ENCODE data around the gene LRP1B. TPM values are rescaled to one million over a fixed set of nuclear protein-coding genes. Genes with fewer than 3 reads are reported as not detected.

Gene LRP1B
- total RNA-seq, 1 experiment from 2014 or later = 0.03 TPM

- in situ Hi-C loops (cut with HindIII; ENCODE audit: low pct_unique_long_range_greater_than_20kb, low sequenced_read_pairs) = no loop called here
- no peak for DNase-seq (ENCODE audit: low read depth, low spot score)
Measured at GRCh38 chr2:142061733-142062132, 69.1 kb downstream of the LRP1B start.

GRCh38 chr2:142058149-142058548 is 72.7 kb downstream of the LRP1B start:
- DNase-seq (ENCODE audit: low read depth, low spot score) = no peak
- in situ Hi-C loops (cut with HindIII; ENCODE audit: low pct_unique_long_range_greater_than_20kb, low sequenced_read_pairs) = no loop called here

GRCh38 chr2:142056784-142057183 is 74.0 kb downstream of the LRP1B start:
- DNase-seq (ENCODE audit: low read depth, low spot score) = no peak
- in situ Hi-C loops (cut with HindIII; ENCODE audit: low pct_unique_long_range_greater_than_20kb, low sequenced_read_pairs) = no loop called here

GRCh38 chr2:142052220-142052863 is 78.5 kb downstream of the LRP1B start:
- DNase-seq (ENCODE audit: low read depth, low spot score) = no peak
- in situ Hi-C loops (cut with HindIII; ENCODE audit: low pct_unique_long_range_greater_than_20kb, low sequenced_read_pairs) = no loop called here

- DNase-seq (ENCODE audit: low read depth, low spot score) = no peak
- in situ Hi-C loops (cut with HindIII; ENCODE audit: low pct_unique_long_range_greater_than_20kb, low sequenced_read_pairs) = no loop called here
Measured at GRCh38 chr2:142048581-142048980, 82.2 kb downstream of the LRP1B start.

- no peak for DNase-seq (ENCODE audit: low read depth, low spot score)
- in situ Hi-C loops (cut with HindIII; ENCODE audit: low pct_unique_long_range_greater_than_20kb, low sequenced_read_pairs) = no loop called here
Measured at GRCh38 chr2:142045641-142046040, 85.2 kb downstream of the LRP1B start.

GRCh38 chr2:142044197-142044596 is 86.6 kb downstream of the LRP1B start:
- no peak for DNase-seq (ENCODE audit: low read depth, low spot score)
- in situ Hi-C loops (cut with HindIII; ENCODE audit: low pct_unique_long_range_greater_than_20kb, low sequenced_read_pairs) = no loop called here

GRCh38 chr2:142042536-142043199 is 88.1 kb downstream of the LRP1B start:
- no peak for DNase-seq (ENCODE audit: low read depth, low spot score)
- in situ Hi-C loops (cut with HindIII; ENCODE audit: low pct_unique_long_range_greater_than_20kb, low sequenced_read_pairs) = no loop called here

GRCh38 chr2:142041996-142042395 is 88.8 kb downstream of the LRP1B start:
- in situ Hi-C loops (cut with HindIII; ENCODE audit: low pct_unique_long_range_greater_than_20kb, low sequenced_read_pairs) = no loop called here

GRCh38 chr2:142041105-142041504 is 89.7 kb downstream of the LRP1B start:
- in situ Hi-C loops (cut with HindIII; ENCODE audit: low pct_unique_long_range_greater_than_20kb, low sequenced_read_pairs) = no loop called here
- DNase-seq (ENCODE audit: low read depth, low spot score) = peak; percentile 48

More at GRCh38 chr2:142041996-142042395, 88.8 kb downstream of the LRP1B start:
- DNase-seq (ENCODE audit: low read depth, low spot score) = no peak

GRCh38 chr2:142040556-142040955 is 90.3 kb downstream of the LRP1B start:
- in situ Hi-C loops (cut with HindIII; ENCODE audit: low pct_unique_long_range_greater_than_20kb, low sequenced_read_pairs) = no loop called here
- no peak for DNase-seq (ENCODE audit: low read depth, low spot score)

GRCh38 chr2:142038826-142039225 is 92.0 kb downstream of the LRP1B start:
- in situ Hi-C loops (cut with HindIII; ENCODE audit: low pct_unique_long_range_greater_than_20kb, low sequenced_read_pairs) = no loop called here

GRCh38 chr2:142037744-142038143 is 93.1 kb downstream of the LRP1B start:
- DNase-seq (ENCODE audit: low read depth, low spot score) = peak; percentile 57
- in situ Hi-C loops (cut with HindIII; ENCODE audit: low pct_unique_long_range_greater_than_20kb, low sequenced_read_pairs) = no loop called here

More at GRCh38 chr2:142038826-142039225, 92.0 kb downstream of the LRP1B start:
- DNase-seq (ENCODE audit: low read depth, low spot score) = no peak

- DNase-seq (ENCODE audit: low read depth, low spot score) = peak; percentile 4
- in situ Hi-C loops (cut with HindIII; ENCODE audit: low pct_unique_long_range_greater_than_20kb, low sequenced_read_pairs) = no loop called here
Measured at GRCh38 chr2:142037066-142037465, 93.8 kb downstream of the LRP1B start.

- DNase-seq (ENCODE audit: low read depth, low spot score) = no peak
- in situ Hi-C loops (cut with HindIII; ENCODE audit: low pct_unique_long_range_greater_than_20kb, low sequenced_read_pairs) = no loop called here
Measured at GRCh38 chr2:142033393-142033792, 97.4 kb downstream of the LRP1B start.

- in situ Hi-C loops (cut with HindIII; ENCODE audit: low pct_unique_long_range_greater_than_20kb, low sequenced_read_pairs) = no loop called here
- no peak for DNase-seq (ENCODE audit: low read depth, low spot score)
Measured at GRCh38 chr2:142031656-142032055, 99.2 kb downstream of the LRP1B start.

- in situ Hi-C loops (cut with HindIII; ENCODE audit: low pct_unique_long_range_greater_than_20kb, low sequenced_read_pairs) = no loop called here
- no peak for DNase-seq (ENCODE audit: low read depth, low spot score)
Measured at GRCh38 chr2:142030735-142031134, 100.1 kb downstream of the LRP1B start.

GRCh38 chr2:142029974-142030373 is 100.8 kb downstream of the LRP1B start:
- in situ Hi-C loops (cut with HindIII; ENCODE audit: low pct_unique_long_range_greater_than_20kb, low sequenced_read_pairs) = no loop called here
- DNase-seq (ENCODE audit: low read depth, low spot score) = no peak

- no peak for DNase-seq (ENCODE audit: low read depth, low spot score)
- in situ Hi-C loops (cut with HindIII; ENCODE audit: low pct_unique_long_range_greater_than_20kb, low sequenced_read_pairs) = no loop called here
Measured at GRCh38 chr2:142025394-142025793, 105.4 kb downstream of the LRP1B start.

Measured in SK-MEL-5 (cell line).